WTC11 (cell line): Measurements from ENCODE around the gene ETNK2. TPM values are rescaled to one million over a fixed set of nuclear protein-coding genes. Genes with fewer than 3 reads are reported as not detected.
A peak's percentile ranks its signal among the peaks of the same experiment; 100 is the strongest.

ENCODE experiments used
- ATAC-seq: fragments of 200-7000 bp; cut with Tn5 transposase; 2 replicates; pipeline ENCODE4 v1.10.0; 2021; ENCODE audit warnings: mild to moderate bottlenecking, moderate library complexity
- CTCF ChIA-PET: fragments of 300-600 bp; sonication (Branson Sonifier 250); formaldehyde crosslinking; loops from one replicate; lab custom pipeline; 2021; ENCODE audit warnings: antibody characterized with exemption; lab: Charles Lee
- POLR2A ChIA-PET: fragments of 350-600 bp; sonication (Branson Sonifier 250); formaldehyde crosslinking; loops from one replicate; lab custom pipeline; 2021; ENCODE audit warnings: antibody characterized with exemption; lab: Charles Lee
- DNase-seq: peaks from one replicate; pipeline ENCODE4 v3.0.0; 2021; ENCODE audit warnings: low spot score
- H3K27ac Mint-ChIP-seq: 2 replicates; pipeline ENCODE4 v1.8.0; 2021; ENCODE audit warnings: mixed read lengths
- H3K27me3 Mint-ChIP-seq: 2 replicates; pipeline ENCODE4 v1.8.0; 2021; ENCODE audit warnings: low read depth, mild to moderate bottlenecking, moderate library complexity, mixed read lengths
- H3K36me3 Mint-ChIP-seq: 2 replicates; pipeline ENCODE4 v1.8.0; 2021; ENCODE audit warnings: mixed read lengths
- H3K4me1 Mint-ChIP-seq: 2 replicates; pipeline ENCODE4 v1.8.0; 2022; ENCODE audit warnings: mixed read lengths
- H3K4me3 Mint-ChIP-seq: 2 replicates; pipeline ENCODE4 v1.8.0; 2021; ENCODE audit warnings: mild to moderate bottlenecking, moderate library complexity, mixed read lengths
- H3K9me3 Mint-ChIP-seq: 2 replicates; pipeline ENCODE4 v1.8.0; 2021; ENCODE audit warnings: mixed read lengths
- ATF1 ChIP-seq: sonication (generic); formaldehyde crosslinking; IDR thresholded peaks from 2 replicates; pipeline ENCODE4 v1.8.1; 2023; ENCODE audit warnings: mild to moderate bottlenecking, moderate library complexity, missing genetic modification reagents
- CBFB ChIP-seq: sonication (generic); formaldehyde crosslinking; IDR thresholded peaks from 2 replicates; pipeline ENCODE4 v1.8.1; 2022; ENCODE audit warnings: mild to moderate bottlenecking, low read depth, missing genetic modification reagents
- CREB1 ChIP-seq: sonication (generic); formaldehyde crosslinking; IDR thresholded peaks from 2 replicates; pipeline ENCODE4 v1.8.0; 2023; ENCODE audit warnings: mild to moderate bottlenecking, missing genetic modification reagents
- ESRRA ChIP-seq: sonication (generic); formaldehyde crosslinking; IDR thresholded peaks from 2 replicates; pipeline ENCODE4 v1.8.1; 2022; ENCODE audit warnings: mild to moderate bottlenecking, missing genetic modification reagents, borderline replicate concordance
- ETV6 ChIP-seq: sonication (generic); formaldehyde crosslinking; IDR thresholded peaks from 2 replicates; pipeline ENCODE4 v1.8.1; 2022; ENCODE audit warnings: mild to moderate bottlenecking, missing genetic modification reagents
- FOXK1 ChIP-seq: sonication (generic); formaldehyde crosslinking; IDR thresholded peaks from 2 replicates; pipeline ENCODE4 v1.8.0; 2022; ENCODE audit warnings: mild to moderate bottlenecking, moderate library complexity, missing genetic modification reagents
- GABPB1 ChIP-seq: sonication (generic); formaldehyde crosslinking; IDR thresholded peaks from 2 replicates; pipeline ENCODE4 v1.8.1; 2023; ENCODE audit warnings: mild to moderate bottlenecking, missing genetic modification reagents
- GRHL2 ChIP-seq: fragments of 250-450 bp; sonication (Bioruptor Pico); IDR thresholded peaks from 2 replicates; pipeline ENCODE4 v1.8.0; 2022; ENCODE audit warnings: mild to moderate bottlenecking, moderate library complexity; ENCODE audit not compliant: insufficient replicate concordance, severe bottlenecking
- HMGA2 ChIP-seq: fragments of 250-450 bp; sonication (Bioruptor Pico); IDR thresholded peaks from 2 replicates; pipeline ENCODE4 v1.4.0; 2021; ENCODE audit warnings: mild to moderate bottlenecking, moderate library complexity
- KAT7 ChIP-seq: sonication (generic); formaldehyde crosslinking; IDR thresholded peaks from 2 replicates; pipeline ENCODE4 v1.8.1; 2023; ENCODE audit warnings: missing genetic modification reagents, mild to moderate bottlenecking, borderline replicate concordance
- NFYB ChIP-seq: sonication (generic); formaldehyde crosslinking; conservative IDR thresholded peaks from 2 replicates; pipeline ENCODE4 v1.8.0; 2022; ENCODE audit warnings: low read depth, missing genetic modification reagents
- NR2C2 ChIP-seq: sonication (generic); formaldehyde crosslinking; IDR thresholded peaks from 2 replicates; pipeline ENCODE4 v1.8.0; 2022; ENCODE audit warnings: mild to moderate bottlenecking, missing genetic modification reagents
- SMAD4 ChIP-seq: sonication (generic); formaldehyde crosslinking; IDR thresholded peaks from 2 replicates; pipeline ENCODE4 v1.8.0; 2022; ENCODE audit warnings: mild to moderate bottlenecking, missing genetic modification reagents
- TEAD1 ChIP-seq: sonication (generic); formaldehyde crosslinking; IDR thresholded peaks from 2 replicates; pipeline ENCODE4 v1.8.0; 2022; ENCODE audit warnings: mild to moderate bottlenecking, missing genetic modification reagents
- TP53 ChIP-seq: sonication (generic); formaldehyde crosslinking; IDR thresholded peaks from 2 replicates; pipeline ENCODE4 v1.8.1; 2023; ENCODE audit warnings: mild to moderate bottlenecking, missing genetic modification reagents
- ZBTB21 ChIP-seq: sonication (generic); formaldehyde crosslinking; IDR thresholded peaks from 2 replicates; pipeline ENCODE4 v1.8.1; 2023; ENCODE audit warnings: mild to moderate bottlenecking, missing genetic modification reagents, borderline replicate concordance
- ZNF121 ChIP-seq: sonication (generic); formaldehyde crosslinking; IDR thresholded peaks from 2 replicates; pipeline ENCODE4 v1.8.0; 2023; ENCODE audit warnings: missing genetic modification reagents
- ZNF219 ChIP-seq: sonication (generic); formaldehyde crosslinking; IDR thresholded peaks from 2 replicates; pipeline ENCODE4 v1.8.0; 2023; ENCODE audit warnings: missing genetic modification reagents, mild to moderate bottlenecking, borderline replicate concordance
- total RNA-seq: library from RNA; stranded (reverse); gene quantifications from 3 replicates; pipeline ENCODE4 v1.2.3, GENCODE V29; 2021
- TF ChIP-seq, protein P1 (sequence below): fragments of 250-450 bp; sonication (Bioruptor Pico); IDR thresholded peaks from 2 replicates; pipeline ENCODE4 v1.9.0; 2021; ENCODE audit warnings: mild to moderate bottlenecking, borderline replicate concordance
- TF ChIP-seq, protein P2 (sequence below): sonication (generic); formaldehyde crosslinking; IDR thresholded peaks from 2 replicates; pipeline ENCODE4 v1.8.0; 2023; ENCODE audit warnings: mild to moderate bottlenecking, missing genetic modification reagents
- TF ChIP-seq, protein P3 (sequence below): sonication (generic); formaldehyde crosslinking; IDR thresholded peaks from 2 replicates; pipeline ENCODE4 v1.8.1; 2023; ENCODE audit warnings: mild to moderate bottlenecking, missing genetic modification reagents, moderate library complexity
- TF ChIP-seq, protein P4 (sequence below): fragments of 250-450 bp; sonication (Bioruptor Pico); IDR thresholded peaks from 2 replicates; pipeline ENCODE4 v2.1.2; 2022; ENCODE audit warnings: mild to moderate bottlenecking, moderate library complexity

Gene ETNK2
- total RNA-seq, 1 experiment from 2014 or later: 19.7 TPM

DNA sequence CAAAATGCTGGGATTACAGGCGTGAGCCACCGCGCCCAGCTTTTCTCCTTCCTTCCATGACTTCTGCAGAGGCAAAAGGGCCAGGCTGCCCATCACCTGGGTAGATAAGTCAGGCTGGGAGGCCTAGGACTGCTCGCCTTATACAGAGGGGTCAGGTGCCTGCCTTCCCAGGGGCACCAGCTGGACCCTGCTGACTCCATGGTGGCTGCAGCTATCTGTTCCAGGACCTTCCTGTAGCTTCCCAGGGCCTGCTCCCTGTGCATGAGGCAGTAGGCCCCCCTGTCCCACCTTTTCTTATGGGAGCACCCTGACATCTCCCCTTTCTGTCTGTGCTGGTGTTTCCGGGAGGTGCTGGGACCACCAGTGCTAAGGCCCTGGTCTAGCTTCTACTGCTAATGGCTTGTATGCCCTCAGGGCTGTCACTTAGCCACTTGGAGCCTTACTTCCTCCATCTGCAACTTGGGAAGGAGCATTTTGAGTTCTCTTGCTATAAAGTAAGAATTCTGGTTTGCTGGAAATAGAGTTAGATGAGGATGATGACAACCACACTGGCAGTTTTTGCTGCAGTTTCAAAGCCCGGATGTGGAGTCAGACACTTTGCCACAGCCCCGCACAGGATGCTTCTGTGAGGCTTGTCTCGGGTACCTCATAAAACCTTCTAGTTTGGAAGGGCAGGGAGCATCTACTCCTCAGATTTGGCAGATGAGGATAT lies 64.5 kb downstream of the ETNK2 start:
- peaks cover 97% of the 10 kb centered on the region for H3K4me1 Mint-ChIP-seq
- peaks cover 2% of the 10 kb centered on the region; the same call in 1 of the 2 replicates for H3K36me3 Mint-ChIP-seq
- no peak for ATAC-seq
- H3K27ac Mint-ChIP-seq: peak overlapping the region; percentile 55
- TF ChIP-seq ATF1 (CRISPR knock-in tag): no peak
- TF ChIP-seq, all 79 proteins: peak for 0
- ChIA-PET CTCF (interaction anchor here (1.0 to 2.1 kb wide), 2 partner anchors 42 to 311 kb away, joined by 3 to 9 read pairs; no protein-coding TSS in a partner anchor), POLR2A (no interaction called here)
- H3K4me3 Mint-ChIP-seq: no peak overlapping the region
- no peaks in the 10 kb centered on the region for H3K9me3 Mint-ChIP-seq
- DNase-seq: no peak
- H3K27me3 Mint-ChIP-seq: no peaks in the 10 kb centered on the region

DNA sequence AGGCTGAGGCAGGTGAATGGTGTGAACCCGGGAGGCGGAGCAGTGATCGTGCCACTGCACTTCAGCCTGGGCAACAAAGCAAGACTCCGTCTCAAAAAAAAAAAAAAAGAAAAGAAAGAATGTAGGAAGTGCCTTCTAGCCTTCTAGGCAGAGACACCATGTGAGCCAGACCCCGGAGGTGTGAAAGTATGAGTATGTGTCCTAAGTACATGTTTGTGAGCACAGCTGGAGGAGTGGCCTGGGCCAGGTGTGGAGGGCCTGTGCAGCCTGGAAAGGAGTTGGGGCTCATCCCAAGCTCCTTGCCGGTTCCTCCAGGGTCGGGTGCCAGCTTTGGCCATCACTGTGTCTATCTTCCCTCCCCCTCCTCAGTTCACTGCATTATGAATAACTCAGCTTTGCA lies 66.0 kb downstream of the ETNK2 start:
- Mint-ChIP-seq H3K4me3 (no peak overlapping the region), H3K27ac (no peak overlapping the region), H3K9me3 (no peaks in the 10 kb centered on the region), H3K4me1 (peaks cover 98% of the 10 kb centered on the region), H3K27me3 (no peaks in the 10 kb centered on the region), H3K36me3 (peaks cover 2% of the 10 kb centered on the region; the same call in 1 of the 2 replicates)
- CTCF ChIA-PET: interaction anchor here (0.9 to 2.1 kb wide), 2 partner anchors 42 to 43 kb away, joined by 6 to 9 read pairs; no protein-coding TSS in a partner anchor
- ATAC-seq: no peak
- POLR2A ChIA-PET: interaction anchor here (0.7 kb wide), 1 partner anchor 101 kb away, joined by 3 read pairs; no protein-coding TSS in a partner anchor
- no peak for DNase-seq
- TF ChIP-seq, protein P1, sequence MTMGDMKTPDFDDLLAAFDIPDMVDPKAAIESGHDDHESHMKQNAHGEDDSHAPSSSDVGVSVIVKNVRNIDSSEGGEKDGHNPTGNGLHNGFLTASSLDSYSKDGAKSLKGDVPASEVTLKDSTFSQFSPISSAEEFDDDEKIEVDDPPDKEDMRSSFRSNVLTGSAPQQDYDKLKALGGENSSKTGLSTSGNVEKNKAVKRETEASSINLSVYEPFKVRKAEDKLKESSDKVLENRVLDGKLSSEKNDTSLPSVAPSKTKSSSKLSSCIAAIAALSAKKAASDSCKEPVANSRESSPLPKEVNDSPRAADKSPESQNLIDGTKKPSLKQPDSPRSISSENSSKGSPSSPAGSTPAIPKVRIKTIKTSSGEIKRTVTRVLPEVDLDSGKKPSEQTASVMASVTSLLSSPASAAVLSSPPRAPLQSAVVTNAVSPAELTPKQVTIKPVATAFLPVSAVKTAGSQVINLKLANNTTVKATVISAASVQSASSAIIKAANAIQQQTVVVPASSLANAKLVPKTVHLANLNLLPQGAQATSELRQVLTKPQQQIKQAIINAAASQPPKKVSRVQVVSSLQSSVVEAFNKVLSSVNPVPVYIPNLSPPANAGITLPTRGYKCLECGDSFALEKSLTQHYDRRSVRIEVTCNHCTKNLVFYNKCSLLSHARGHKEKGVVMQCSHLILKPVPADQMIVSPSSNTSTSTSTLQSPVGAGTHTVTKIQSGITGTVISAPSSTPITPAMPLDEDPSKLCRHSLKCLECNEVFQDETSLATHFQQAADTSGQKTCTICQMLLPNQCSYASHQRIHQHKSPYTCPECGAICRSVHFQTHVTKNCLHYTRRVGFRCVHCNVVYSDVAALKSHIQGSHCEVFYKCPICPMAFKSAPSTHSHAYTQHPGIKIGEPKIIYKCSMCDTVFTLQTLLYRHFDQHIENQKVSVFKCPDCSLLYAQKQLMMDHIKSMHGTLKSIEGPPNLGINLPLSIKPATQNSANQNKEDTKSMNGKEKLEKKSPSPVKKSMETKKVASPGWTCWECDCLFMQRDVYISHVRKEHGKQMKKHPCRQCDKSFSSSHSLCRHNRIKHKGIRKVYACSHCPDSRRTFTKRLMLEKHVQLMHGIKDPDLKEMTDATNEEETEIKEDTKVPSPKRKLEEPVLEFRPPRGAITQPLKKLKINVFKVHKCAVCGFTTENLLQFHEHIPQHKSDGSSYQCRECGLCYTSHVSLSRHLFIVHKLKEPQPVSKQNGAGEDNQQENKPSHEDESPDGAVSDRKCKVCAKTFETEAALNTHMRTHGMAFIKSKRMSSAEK: no peak

DNA sequence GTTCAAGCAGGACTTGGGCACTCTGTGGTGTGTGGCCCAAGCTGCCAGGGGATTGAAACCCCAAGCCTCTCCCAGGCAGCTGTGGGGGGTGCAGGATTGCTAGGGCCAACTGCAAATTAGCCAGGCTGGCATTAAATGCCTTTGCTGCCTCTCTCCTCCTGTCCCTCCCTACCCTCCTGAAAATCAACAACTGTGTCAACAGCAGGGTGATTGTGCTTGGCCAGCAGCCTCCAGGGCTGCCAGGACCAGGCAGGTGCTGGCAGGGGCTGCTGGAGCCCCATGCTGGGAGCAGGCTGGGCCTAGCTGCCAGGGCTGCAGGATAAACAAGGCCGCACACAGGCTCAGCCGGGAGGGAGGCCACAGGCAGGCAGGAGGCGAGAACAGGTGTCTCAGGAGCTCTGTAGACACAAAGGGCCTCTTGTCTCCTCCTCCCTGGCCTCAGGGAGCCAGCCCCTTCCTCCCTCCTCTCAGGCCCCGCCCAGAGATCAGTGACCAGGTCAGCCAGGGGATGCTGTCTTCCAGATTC lies 67.5 kb downstream of the ETNK2 start:
- peak overlapping the region; percentile 32 for H3K4me3 Mint-ChIP-seq
- DNase-seq (peak; percentile 86), ATAC-seq (peak; percentile 70)
- POLR2A ChIA-PET: interaction anchor here (0.6 to 2.3 kb wide), 7 partner anchors 10 to 540 kb away, joined by 3 to 9 read pairs (median 4); partner anchors contain the start of gene SOX13
- no peaks in the 10 kb centered on the region for H3K9me3 Mint-ChIP-seq
- H3K27me3 Mint-ChIP-seq: no peaks in the 10 kb centered on the region
- CTCF ChIA-PET: interaction anchor here (0.8 to 1.9 kb wide), 10 partner anchors 10 to 223 kb away, joined by 3 to 16 read pairs (median 4); partner anchors contain the start of gene SOX13
- H3K27ac Mint-ChIP-seq: peak overlapping the region; percentile 97
- H3K36me3 Mint-ChIP-seq: peaks cover 2% of the 10 kb centered on the region; the same call in 1 of the 2 replicates
- peaks cover 96% of the 10 kb centered on the region for H3K4me1 Mint-ChIP-seq
- TF ChIP-seq, protein P2, sequence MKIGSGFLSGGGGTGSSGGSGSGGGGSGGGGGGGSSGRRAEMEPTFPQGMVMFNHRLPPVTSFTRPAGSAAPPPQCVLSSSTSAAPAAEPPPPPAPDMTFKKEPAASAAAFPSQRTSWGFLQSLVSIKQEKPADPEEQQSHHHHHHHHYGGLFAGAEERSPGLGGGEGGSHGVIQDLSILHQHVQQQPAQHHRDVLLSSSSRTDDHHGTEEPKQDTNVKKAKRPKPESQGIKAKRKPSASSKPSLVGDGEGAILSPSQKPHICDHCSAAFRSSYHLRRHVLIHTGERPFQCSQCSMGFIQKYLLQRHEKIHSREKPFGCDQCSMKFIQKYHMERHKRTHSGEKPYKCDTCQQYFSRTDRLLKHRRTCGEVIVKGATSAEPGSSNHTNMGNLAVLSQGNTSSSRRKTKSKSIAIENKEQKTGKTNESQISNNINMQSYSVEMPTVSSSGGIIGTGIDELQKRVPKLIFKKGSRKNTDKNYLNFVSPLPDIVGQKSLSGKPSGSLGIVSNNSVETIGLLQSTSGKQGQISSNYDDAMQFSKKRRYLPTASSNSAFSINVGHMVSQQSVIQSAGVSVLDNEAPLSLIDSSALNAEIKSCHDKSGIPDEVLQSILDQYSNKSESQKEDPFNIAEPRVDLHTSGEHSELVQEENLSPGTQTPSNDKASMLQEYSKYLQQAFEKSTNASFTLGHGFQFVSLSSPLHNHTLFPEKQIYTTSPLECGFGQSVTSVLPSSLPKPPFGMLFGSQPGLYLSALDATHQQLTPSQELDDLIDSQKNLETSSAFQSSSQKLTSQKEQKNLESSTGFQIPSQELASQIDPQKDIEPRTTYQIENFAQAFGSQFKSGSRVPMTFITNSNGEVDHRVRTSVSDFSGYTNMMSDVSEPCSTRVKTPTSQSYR (CRISPR knock-in tag): no peak
- TF ChIP-seq TP53 (CRISPR knock-in tag) (no peak), ESRRA (CRISPR knock-in tag) (no peak), HMGA2 (CRISPR knock-in tag) (no peak), TEAD1 (peak; percentile 74; the same call in 1 of the 2 replicates), FOXK1 (CRISPR knock-in tag) (peak; percentile 98), SMAD4 (no peak), CREB1 (CRISPR knock-in tag) (no peak), KAT7 (CRISPR knock-in tag) (no peak), GABPB1 (CRISPR knock-in tag) (no peak), ZNF219 (no peak; the same call in 1 of the 2 replicates), CBFB (CRISPR knock-in tag) (no peak; the same call in 1 of the 2 replicates), NR2C2 (CRISPR knock-in tag) (no peak), ZNF121 (CRISPR knock-in tag) (peak; percentile 99), ETV6 (CRISPR knock-in tag) (peak; percentile 94), NFYB (CRISPR knock-in tag) (no peak), ZBTB21 (0 out of 2 replicates have a peak, but pooled peaks have one; percentile 58), GRHL2 (no peak)
- TF ChIP-seq, protein P3, sequence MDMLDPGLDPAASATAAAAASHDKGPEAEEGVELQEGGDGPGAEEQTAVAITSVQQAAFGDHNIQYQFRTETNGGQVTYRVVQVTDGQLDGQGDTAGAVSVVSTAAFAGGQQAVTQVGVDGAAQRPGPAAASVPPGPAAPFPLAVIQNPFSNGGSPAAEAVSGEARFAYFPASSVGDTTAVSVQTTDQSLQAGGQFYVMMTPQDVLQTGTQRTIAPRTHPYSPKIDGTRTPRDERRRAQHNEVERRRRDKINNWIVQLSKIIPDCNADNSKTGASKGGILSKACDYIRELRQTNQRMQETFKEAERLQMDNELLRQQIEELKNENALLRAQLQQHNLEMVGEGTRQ: peak; percentile 35
- TF ChIP-seq, protein P4, sequence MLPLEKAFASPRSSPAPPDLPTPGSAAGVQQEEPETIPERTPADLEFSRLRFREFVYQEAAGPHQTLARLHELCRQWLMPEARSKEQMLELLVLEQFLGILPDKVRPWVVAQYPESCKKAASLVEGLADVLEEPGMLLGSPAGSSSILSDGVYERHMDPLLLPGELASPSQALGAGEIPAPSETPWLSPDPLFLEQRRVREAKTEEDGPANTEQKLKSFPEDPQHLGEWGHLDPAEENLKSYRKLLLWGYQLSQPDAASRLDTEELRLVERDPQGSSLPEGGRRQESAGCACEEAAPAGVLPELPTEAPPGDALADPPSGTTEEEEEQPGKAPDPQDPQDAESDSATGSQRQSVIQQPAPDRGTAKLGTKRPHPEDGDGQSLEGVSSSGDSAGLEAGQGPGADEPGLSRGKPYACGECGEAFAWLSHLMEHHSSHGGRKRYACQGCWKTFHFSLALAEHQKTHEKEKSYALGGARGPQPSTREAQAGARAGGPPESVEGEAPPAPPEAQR (CRISPR knock-in tag): no peak
